Neural crest cell (in vitro differentiated cells): Measurements from ENCODE around the gene TLR8. TPM values are rescaled to one million over a fixed set of nuclear protein-coding genes. Genes with fewer than 3 reads are reported as not detected.

Experiments
- DNase-seq: peaks from one replicate; pipeline ENCODE4 v3.0.0; 2021; ENCODE audit warnings: low read depth, mixed read lengths, low spot score
- H3K27ac Mint-ChIP-seq: one replicate; pipeline ENCODE4 v1.8.0; 2021; ENCODE audit warnings: mild to moderate bottlenecking, mixed read lengths; ENCODE audit not compliant: unreplicated experiment
- H3K27me3 Mint-ChIP-seq: 2 replicates; pipeline ENCODE4 v1.8.0; 2021; ENCODE audit warnings: low read depth, mild to moderate bottlenecking, mixed read lengths
- H3K36me3 Mint-ChIP-seq: 2 replicates; pipeline ENCODE4 v1.8.0; 2021; ENCODE audit warnings: low read depth, mild to moderate bottlenecking, mixed read lengths
- H3K4me1 Mint-ChIP-seq: 2 replicates; pipeline ENCODE4 v1.8.0; 2021; ENCODE audit warnings: mixed read lengths
- H3K4me3 Mint-ChIP-seq: one replicate; pipeline ENCODE4 v1.8.0; 2021; ENCODE audit warnings: mild to moderate bottlenecking, mixed read lengths
- H3K9me3 Mint-ChIP-seq: 2 replicates; pipeline ENCODE4 v1.8.0; 2021; ENCODE audit warnings: mixed read lengths
- total RNA-seq: library from RNA; stranded (reverse); gene quantifications from 2 replicates; pipeline ENCODE4 v1.2.1, GENCODE V29; 2021
- TF ChIP-seq, protein P1 (sequence below): fragments of 200-600 bp; sonication (generic); conservative IDR thresholded peaks from 2 replicates; pipeline ENCODE4 v1.5.0; 2021; ENCODE audit warnings: antibody characterized with exemption, mild to moderate bottlenecking

Gene TLR8
- total RNA-seq, 1 donor from 2014 or later = not detected

DNA sequence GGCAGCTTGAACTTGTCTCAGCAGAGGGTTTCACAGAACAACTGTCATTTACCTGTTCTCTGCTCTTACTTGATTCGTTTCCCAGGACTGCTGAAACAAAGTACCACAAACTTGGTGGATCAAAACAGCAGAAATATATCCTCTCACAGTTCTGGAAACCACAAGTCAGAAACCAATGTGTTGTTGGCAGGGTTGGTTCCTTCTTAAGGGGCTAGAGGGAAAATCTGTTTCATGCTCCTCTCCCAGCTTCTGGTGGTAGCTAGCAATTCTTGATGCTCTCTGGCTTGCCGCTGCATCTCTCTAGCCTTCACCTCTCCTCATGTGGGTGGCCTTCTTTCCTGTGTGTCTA is 4.7 kb downstream of the TLR8 start:
- Mint-ChIP-seq H3K4me1 (no peaks in the 10 kb centered on the region), H3K27me3 (no peaks in the 10 kb centered on the region), H3K9me3 (peaks cover 5% of the 10 kb centered on the region), H3K27ac (no peak overlapping the region), H3K4me3 (no peak overlapping the region), H3K36me3 (no peaks in the 10 kb centered on the region)
- no peak for DNase-seq
- TF ChIP-seq, protein P1, sequence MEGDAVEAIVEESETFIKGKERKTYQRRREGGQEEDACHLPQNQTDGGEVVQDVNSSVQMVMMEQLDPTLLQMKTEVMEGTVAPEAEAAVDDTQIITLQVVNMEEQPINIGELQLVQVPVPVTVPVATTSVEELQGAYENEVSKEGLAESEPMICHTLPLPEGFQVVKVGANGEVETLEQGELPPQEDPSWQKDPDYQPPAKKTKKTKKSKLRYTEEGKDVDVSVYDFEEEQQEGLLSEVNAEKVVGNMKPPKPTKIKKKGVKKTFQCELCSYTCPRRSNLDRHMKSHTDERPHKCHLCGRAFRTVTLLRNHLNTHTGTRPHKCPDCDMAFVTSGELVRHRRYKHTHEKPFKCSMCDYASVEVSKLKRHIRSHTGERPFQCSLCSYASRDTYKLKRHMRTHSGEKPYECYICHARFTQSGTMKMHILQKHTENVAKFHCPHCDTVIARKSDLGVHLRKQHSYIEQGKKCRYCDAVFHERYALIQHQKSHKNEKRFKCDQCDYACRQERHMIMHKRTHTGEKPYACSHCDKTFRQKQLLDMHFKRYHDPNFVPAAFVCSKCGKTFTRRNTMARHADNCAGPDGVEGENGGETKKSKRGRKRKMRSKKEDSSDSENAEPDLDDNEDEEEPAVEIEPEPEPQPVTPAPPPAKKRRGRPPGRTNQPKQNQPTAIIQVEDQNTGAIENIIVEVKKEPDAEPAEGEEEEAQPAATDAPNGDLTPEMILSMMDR = no peak

DNA sequence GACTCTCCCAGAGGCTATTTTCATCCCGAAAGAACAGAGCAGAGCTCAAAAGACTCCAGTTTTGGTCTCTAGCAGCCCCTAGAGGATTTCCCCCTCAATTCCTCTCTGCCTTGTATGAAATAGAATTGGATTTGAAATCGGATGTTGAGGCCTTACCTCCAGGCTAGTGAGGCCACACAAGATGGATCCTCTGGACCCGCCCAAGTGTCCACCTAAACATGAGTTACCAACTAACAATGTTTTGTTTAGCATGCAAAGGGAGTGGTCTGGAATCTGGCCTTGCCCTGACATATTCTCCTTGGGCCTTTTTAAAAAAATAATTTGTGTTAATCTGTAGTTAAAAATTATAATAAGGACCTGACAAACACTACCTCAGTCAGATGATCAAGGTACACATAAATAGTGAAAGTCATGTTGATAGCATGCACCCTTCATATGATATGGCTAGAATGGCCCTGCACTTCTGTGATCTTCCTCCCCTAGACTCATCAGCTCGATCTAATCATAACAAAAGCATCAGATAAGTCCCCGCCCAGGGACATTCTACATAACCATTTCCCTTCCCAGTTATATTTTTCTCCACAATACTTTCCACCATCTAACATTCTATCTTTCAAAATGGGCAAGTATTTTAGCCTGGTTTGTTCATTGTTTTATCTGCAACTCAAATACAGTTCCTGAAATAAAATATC is 6.5 kb downstream of the TLR8 start:
- H3K4me1 Mint-ChIP-seq = no peaks in the 10 kb centered on the region

DNA sequence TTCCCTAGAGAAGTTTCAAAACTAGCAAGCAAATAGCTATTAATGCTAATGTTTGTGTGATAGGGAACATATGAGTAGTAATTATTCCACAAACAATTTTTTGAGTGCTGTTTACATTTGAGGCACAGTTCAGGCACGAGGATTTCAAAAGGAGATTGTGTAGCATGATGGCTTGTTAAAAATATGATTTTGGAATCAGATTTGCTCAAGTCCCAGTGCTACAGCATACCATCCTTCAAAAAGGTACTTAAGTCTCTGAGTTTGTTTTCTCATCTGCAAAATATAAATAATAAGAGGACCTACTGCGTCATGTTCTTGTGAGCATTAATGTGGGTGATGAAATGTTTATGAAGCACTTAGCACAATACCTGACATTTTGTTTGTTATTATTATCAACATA is 11.3 kb downstream of the TLR8 start:
- DNase-seq = no peak
- TF ChIP-seq, protein P1 = no peak
- H3K4me3 Mint-ChIP-seq = no peak overlapping the region
- no peaks in the 10 kb centered on the region for H3K4me1 Mint-ChIP-seq
- H3K36me3 Mint-ChIP-seq = no peaks in the 10 kb centered on the region
- no peaks in the 10 kb centered on the region for H3K27me3 Mint-ChIP-seq
- no peak overlapping the region for H3K27ac Mint-ChIP-seq
- peaks cover 8% of the 10 kb centered on the region for H3K9me3 Mint-ChIP-seq

More for the DNA sequence above, 6.5 kb downstream of the TLR8 start:
- H3K4me3 Mint-ChIP-seq = no peak overlapping the region
- no peak overlapping the region for H3K27ac Mint-ChIP-seq
- no peak for DNase-seq
- H3K36me3 Mint-ChIP-seq = no peaks in the 10 kb centered on the region
- H3K27me3 Mint-ChIP-seq = no peaks in the 10 kb centered on the region
- H3K9me3 Mint-ChIP-seq = peaks cover 8% of the 10 kb centered on the region
- TF ChIP-seq, protein P1 = no peak

DNA sequence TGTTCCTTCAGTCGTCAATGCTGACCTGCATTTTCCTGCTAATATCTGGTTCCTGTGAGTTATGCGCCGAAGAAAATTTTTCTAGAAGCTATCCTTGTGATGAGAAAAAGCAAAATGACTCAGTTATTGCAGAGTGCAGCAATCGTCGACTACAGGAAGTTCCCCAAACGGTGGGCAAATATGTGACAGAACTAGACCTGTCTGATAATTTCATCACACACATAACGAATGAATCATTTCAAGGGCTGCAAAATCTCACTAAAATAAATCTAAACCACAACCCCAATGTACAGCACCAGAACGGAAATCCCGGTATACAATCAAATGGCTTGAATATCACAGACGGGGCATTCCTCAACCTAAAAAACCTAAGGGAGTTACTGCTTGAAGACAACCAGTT is 12.6 kb downstream of the TLR8 start:
- H3K36me3 Mint-ChIP-seq = no peaks in the 10 kb centered on the region
- no peak for DNase-seq
- peaks cover 8% of the 10 kb centered on the region for H3K9me3 Mint-ChIP-seq
- H3K27ac Mint-ChIP-seq = no peak overlapping the region
- no peaks in the 10 kb centered on the region for H3K4me1 Mint-ChIP-seq
- no peaks in the 10 kb centered on the region for H3K27me3 Mint-ChIP-seq
- no peak overlapping the region for H3K4me3 Mint-ChIP-seq
- TF ChIP-seq, protein P1 = no peak

DNA sequence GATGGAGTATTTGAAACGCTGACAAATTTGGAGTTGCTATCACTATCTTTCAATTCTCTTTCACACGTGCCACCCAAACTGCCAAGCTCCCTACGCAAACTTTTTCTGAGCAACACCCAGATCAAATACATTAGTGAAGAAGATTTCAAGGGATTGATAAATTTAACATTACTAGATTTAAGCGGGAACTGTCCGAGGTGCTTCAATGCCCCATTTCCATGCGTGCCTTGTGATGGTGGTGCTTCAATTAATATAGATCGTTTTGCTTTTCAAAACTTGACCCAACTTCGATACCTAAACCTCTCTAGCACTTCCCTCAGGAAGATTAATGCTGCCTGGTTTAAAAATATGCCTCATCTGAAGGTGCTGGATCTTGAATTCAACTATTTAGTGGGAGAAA is 13.2 kb downstream of the TLR8 start:
- H3K27me3 Mint-ChIP-seq = no peaks in the 10 kb centered on the region
- H3K27ac Mint-ChIP-seq = no peak overlapping the region
- H3K4me1 Mint-ChIP-seq = no peaks in the 10 kb centered on the region
- no peak for DNase-seq
- H3K4me3 Mint-ChIP-seq = no peak overlapping the region
- peaks cover 9% of the 10 kb centered on the region for H3K9me3 Mint-ChIP-seq
- TF ChIP-seq, protein P1 = no peak
- H3K36me3 Mint-ChIP-seq = no peaks in the 10 kb centered on the region
